ENCODE data around the gene AXL. TPM values are rescaled to one million over a fixed set of nuclear protein-coding genes. Genes with fewer than 3 reads are reported as not detected.

Gene AXL
- polyA plus RNA-seq, 12 donors, result 14.8 to 207 (median 28.6) TPM

- DNase-seq, result no peak
Observed at GRCh38 chr19:41230067-41230857, 11.2 kb downstream of the AXL start.

- no peak for DNase-seq
Observed at GRCh38 chr19:41232686-41233085, 13.7 kb downstream of the AXL start.

GRCh38 chr19:41233748-41234240 lies 14.8 kb downstream of the AXL start:
- DNase-seq, result no peak

GRCh38 chr19:41234512-41235168 lies 15.6 kb downstream of the AXL start:
- no peak for DNase-seq

GRCh38 chr19:41235480-41235879 lies 16.5 kb downstream of the AXL start:
- DNase-seq, result no peak

- DNase-seq, result no peak
Observed at GRCh38 chr19:41238244-41238643, 19.2 kb downstream of the AXL start.

GRCh38 chr19:41239363-41239762 lies 20.3 kb downstream of the AXL start:
- no peak for DNase-seq

- DNase-seq, result no peak
Observed at GRCh38 chr19:41239961-41240574, 21.0 kb downstream of the AXL start.

- no peak for DNase-seq
Observed at GRCh38 chr19:41241859-41242258, 22.8 kb downstream of the AXL start.

GRCh38 chr19:41244117-41244516 lies 25.1 kb downstream of the AXL start:
- DNase-seq, result no peak

- DNase-seq, result no peak
Observed at GRCh38 chr19:41245843-41246242, 26.8 kb downstream of the AXL start.

- DNase-seq, result no peak
Observed at GRCh38 chr19:41248895-41249294, 29.9 kb downstream of the AXL start.

- DNase-seq, result no peak
Observed at GRCh38 chr19:41249707-41250423, 30.8 kb downstream of the AXL start.

- no peak for DNase-seq
Observed at GRCh38 chr19:41253660-41254059, 34.6 kb downstream of the AXL start.

GRCh38 chr19:41255171-41255570 lies 36.1 kb downstream of the AXL start:
- DNase-seq, result no peak

GRCh38 chr19:41261474-41262190 lies 42.6 kb downstream of the AXL start:
- no peak for DNase-seq

GRCh38 chr19:41263042-41263849 lies 44.2 kb downstream of the AXL start:
- DNase-seq, result peak; percentile 65

- DNase-seq, result peak; percentile 100
Observed at GRCh38 chr19:41263850-41264580, 45.0 kb downstream of the AXL start, which contains the start of gene HNRNPUL1. TSS of gene HNRNPUL1 (plus strand) at chr19:41264372. CDS start at chr19:41264504, 132 bp downstream.

- peak; percentile 54 for DNase-seq
Observed at GRCh38 chr19:41264581-41265394, 45.8 kb downstream of the AXL start.

All from muscle of arm (tissue), 12 donors.